Myocyte (in vitro differentiated cells): ENCODE measurements around the gene ATP11A. TPM values are rescaled to one million over a fixed set of nuclear protein-coding genes. Genes with fewer than 3 reads are reported as not detected.

Source experiments
- DNase-seq: peaks from one replicate; pipeline ENCODE4 v3.0.0-alpha.2; 2012; ENCODE audit warnings: low read depth
- total RNA-seq: library from RNA; depleted of rRNA; stranded (reverse); fragments of >200 nt; gene quantifications from 2 replicates; pipeline ENCODE4 v1.2.3, GENCODE V29; 2014

ATP11A gene
- total RNA-seq, 1 donor from 2014 or later: 8.0 TPM

DNA sequence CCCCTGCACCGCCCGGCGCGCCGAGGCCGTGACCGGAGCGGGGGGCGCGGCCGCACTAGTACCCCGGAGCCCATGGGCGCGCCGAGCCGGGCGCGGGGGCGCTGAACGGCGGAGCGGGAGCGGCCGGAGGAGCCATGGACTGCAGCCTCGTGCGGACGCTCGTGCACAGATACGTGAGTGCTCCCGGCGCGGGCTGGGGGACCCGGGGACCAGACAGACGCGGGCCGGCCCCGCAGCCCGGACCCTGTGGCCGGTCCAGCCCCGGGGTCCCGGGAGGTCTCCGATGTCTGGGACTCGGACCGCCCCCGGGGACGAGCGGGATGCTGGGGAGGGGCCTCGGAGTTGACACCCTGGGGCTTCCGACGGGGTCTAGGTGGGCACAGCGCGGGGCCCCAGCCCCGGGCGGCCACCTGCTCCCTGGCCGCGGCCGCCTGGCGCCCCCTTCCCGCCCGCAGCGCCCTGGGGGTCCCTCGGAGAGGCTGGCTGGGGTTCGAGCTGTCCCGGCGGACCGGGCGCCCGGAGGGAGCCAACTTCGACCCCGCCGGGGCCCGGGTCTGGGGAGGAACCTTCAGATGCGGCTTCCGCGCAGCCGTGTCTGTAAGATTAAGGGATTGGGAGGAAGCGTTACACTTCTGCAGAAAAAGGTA lies 568 bp downstream of the ATP11A start:
- DNase-seq: peak; percentile 50

DNA sequence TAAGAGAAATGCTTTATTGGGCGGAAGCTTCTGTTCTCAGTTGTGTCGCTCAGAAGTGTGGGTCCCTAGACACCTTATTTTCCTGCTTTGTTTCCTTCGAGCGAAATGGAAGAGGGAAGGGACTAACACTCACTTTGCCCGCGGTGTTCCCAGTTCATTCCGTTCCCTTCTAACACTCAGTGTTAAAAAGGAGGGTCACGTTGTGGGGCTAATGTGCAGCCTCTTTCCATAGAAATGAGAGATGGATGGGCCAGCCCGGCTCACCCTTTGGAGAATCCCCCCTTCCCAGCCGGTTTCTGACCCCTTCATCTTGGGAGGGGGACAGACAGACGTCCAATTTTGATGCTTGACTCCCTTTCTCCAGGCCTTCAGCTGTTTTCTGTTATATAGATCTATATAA lies 2.3 kb downstream of the ATP11A start:
- no peak for DNase-seq

DNA sequence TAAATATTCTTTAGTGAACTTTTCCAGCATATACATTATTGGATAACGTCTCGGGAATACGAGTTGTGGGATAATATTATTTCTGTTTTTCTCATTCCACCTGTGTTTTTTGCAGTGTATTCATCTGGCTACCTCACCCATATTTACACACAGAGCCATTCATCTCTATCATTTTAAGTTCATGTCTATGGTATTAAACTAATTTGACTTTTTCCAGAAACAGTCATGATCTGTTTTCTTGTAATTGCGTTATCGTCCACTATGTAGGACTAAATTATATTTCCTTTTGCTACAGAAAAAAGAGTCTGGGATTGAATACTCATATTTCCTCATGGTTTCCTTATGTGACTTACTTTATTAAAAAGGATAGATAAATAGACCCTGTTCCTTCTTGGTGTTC lies 2.7 kb downstream of the ATP11A start:
- DNase-seq: no peak

DNA sequence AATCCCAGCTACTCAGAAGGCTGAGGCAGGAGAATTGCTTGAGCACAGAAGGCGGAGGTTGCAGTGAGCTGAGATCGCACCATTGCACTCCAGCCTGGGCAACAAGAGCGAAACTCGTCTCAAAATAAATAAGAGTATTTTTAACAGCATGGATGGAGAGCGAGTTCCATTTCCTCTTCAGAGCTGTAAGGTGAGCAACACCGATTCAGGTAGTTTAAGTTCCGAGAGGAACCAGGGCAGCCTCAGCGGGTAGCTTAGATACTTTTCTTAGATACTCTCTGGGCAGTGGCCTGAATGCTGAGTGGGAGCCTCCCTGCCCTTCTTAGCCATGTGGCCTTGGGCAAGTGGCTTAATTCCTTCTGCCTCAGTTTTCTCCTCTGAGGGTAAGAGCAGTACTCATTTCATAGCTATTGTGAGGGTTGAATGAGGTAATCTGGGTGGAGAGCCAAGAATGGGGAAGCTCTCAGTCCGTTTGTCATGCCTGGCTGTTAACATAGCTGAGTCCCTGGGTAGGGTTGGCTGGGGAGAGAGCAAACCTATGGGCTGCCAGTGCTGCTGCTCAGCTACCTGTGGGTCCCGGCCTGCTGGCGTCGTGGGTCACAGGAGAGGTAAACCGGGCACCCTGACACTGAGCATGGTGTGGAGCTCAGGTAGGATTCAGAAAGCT lies 4.1 kb downstream of the ATP11A start:
- peak; percentile 74 for DNase-seq

DNA sequence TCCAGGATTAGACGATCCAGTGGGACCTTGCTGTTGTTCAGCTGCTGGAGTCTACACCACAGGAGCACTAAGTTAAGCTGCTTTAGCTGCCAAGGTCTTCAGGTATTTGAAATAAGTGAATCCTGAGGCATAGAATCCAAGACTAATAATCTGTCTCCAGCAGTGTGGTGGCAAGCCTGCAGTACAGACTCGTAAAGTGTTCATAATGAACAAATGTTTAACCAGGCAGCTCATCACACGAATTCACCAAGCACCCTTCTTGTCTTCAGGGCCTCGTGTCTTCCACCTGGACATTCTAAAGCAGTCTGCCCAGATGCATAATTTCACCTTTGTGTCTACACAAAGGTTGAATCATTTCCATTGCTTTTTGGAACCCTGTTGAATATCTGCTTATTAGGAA lies 5.3 kb downstream of the ATP11A start:
- DNase-seq: no peak

DNA sequence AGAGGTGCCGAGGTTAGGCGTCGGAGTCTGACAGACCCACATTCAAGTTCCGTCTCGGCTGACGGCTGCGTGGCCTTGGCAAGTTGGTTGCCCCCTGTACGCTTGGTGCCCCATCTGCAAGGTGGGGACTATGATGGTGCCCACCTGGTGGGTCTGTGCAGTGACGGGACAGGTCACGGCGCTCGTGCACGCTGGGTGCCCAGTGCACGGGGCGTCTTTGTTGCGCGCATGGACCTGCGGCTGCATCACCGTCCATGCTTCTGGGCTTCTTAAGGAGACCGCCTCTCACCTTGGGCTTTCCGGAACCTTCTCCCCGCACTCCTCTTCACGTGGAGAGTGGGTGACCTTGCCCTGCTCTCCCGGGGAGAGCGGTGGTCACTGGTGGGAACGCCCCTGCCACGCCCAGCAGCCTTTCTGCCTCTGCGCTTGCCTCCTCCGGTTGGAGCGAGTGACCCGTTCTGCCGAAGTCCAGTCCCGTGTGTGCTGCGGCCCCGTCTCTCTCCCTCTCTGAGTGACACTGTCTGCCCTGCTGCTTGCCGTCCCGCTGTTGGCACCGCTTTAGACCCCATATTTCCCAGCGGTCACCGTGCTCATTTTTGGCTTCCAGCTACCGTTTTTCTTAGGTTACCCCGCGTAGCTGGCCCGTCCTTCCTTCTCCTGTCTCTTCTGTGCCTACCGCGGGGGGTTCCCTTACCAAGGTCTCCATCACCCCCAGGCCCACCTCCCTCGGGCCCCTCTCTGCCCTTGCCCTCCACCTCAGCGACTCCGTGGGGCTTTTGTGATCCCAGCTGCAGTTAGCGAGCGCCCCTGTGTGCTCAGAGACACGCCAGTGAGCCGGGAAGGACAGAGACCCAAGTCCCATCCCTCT lies 6.4 kb downstream of the ATP11A start:
- DNase-seq: no peak

DNA sequence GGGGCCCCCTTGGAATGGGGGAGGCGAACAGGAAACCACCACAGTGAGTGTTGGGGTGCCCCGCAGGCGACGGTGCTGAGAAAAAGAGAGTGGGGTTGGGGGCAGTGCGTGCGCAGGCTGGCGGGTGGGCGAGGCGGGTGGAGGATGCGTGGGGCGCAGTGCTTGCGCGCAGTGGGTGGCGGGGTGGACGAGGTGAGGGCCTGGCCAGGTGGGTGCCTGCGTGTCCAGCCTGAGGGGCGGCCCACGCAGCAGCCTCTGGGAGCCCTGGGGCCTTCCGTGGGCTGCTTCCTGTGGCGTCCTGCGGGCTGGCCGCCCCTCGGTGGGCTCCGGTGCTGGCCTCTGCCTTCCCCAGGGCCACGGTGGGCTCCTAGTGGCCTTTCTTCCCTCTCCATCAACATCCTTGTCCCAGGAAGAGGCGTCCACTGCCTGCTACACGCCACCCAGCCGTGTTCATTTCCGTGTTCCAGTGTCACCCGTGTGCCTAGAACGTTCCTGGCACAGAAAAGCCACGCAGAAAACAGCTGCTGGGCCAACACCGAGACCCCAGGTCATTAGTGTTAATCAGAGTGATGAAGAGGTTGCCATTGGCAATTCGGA lies 7.1 kb downstream of the ATP11A start:
- no peak for DNase-seq

DNA sequence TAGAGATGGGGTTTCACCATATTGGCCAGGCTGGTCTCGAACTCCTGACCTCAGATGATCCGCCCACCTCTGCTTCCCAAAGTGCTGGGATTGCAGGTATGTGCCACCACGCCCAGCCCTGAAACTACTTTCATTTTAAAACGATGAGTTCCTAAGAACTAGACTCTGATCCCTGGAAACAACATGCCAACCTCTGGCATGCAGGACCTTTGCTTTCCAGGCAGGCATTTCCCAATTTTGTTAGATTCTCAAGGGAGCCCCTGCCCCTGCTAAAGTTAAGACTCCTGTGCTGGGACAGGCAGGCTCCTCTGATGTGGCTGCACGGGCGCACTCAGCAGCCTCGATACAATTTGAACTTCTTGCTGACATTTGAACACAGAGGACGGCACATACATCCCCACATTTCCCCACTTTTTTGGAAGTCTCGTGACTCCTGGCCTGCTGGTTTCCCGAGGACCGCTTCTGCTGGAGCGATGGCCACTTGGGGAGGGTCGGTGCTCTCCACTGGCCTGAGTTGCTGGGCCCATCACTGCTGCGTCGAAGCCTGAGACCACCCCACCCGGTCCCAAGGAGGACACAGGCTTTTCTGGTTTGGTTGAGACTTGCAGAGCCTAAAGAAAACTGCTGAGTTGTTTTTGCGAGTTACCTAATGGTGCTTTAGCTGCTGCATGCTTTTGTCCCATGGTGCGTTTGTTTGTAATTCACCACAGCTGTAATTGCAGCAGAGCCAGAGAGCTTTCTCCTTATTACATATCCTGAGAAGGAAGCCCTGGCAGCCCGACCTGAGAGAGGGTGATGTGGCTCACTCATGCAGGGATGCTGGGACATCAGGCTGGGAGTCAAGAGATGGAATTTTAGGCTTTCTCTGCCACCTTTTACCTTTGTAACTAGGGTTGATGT lies 8.2 kb downstream of the ATP11A start:
- no peak for DNase-seq

DNA sequence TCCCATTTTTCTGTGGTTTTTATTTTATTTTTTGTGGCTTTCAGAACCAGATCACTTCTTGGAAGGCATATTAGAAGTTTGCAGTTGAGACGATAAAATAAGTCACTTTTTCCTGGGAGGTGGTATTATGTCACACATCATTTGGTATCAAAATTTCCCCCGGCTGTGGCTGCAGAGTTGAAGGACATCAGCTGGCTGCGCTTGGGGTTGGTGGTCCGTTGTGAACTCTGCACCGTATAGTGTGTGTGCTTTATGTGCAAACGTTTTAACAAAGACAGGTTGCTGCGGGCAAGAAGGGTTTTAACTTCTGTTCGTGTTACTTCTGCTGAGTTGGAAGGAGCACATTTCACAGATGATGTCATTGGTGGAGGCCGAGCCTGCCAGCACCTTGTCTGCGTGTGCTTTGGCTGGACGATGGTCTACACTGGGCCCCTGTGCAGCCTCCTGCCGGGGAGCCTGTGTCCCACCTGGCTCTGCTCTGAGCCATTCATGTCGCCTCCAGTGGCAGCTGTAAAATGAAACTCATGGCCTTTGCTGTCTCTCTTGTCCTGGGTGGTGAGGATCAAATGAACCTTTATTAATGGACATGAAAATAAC lies 9.6 kb downstream of the ATP11A start:
- DNase-seq: no peak

DNA sequence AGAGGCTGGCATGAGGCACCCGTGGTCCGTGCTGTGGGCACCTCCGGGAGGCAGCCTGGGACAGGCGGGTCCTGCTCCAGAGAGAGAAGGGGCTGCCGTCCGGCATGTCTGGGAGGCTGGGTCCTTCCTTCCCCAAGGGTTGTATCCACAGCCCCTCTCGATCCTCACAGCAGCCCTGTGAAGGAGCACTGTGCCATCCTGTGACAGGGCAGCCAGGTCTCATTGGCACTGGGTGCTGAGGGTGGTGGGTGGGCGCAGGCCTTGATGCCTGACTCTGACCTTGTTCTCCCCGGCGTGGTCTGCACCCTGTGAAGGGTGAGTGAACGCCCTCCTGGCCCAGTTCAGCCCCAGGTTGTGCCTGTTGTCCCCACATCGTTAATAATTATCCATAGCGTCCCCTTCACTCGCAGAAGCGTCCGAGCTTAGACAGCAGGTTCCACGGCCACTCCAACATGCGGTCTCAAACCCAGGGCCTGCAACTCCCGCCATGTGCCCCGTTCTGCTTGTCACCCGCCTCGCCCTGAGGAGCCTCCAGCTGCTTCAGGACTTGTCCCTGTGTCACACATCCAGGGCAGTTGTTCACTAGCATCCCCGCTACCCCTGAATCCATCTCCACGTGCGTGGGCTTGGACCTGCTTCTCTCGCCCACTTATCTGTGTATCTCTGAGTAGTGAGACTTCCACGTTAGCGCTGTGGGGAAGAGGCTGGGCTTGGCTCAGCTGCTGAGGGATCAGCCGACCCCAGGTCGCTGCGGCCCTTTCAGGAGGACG lies 10.6 kb downstream of the ATP11A start:
- DNase-seq: no peak

DNA sequence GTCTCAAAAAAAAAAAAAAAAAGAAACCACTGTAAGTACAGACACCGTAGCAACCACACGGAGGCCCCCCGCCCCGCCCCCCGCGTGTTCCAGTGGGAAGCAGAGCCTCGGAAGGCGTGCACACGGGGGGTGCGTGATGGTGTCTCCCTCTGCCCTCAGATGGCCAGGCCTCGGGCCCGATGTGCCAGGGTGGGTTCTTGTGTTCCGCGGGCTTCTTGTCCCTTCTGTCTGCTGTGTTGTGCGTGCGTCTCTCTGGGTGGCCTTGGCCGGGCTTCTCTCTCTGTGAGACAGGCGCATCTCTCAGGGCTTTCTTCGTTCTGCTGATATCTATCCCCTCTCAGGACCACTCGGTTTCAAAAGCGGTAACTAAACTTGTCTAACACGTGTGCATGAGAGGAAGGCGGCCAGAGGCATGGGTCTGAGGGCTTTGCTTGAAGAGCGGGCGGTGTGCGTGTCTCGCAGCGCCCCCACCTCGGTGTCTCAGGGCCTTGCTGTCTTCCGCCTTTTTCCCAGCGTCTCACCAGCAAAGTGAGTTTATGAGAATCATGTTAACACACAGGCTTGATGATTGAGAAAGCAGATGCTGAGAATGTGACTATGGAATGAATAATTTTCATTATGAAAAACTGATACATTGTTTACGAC lies 12.6 kb downstream of the ATP11A start:
- DNase-seq: no peak

DNA sequence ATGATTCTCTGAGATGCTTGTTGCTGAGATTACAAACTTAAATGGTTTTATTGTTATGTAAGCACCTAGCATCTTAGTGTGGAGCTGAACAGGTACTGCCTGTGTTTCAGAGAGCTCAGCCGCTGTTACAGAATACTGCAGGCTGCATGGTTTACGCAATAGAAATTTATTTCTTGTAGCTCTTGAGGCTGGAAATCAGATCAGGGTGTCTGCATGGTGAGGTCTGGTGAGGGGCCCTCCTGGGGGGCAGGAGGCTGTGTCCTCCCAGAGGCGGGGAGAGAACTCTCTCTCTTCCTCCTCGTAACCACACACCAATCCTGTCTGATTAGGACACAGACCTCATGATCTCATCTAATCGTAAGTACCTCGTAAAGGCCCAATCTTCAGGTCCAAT lies 13.1 kb downstream of the ATP11A start:
- DNase-seq: no peak

DNA sequence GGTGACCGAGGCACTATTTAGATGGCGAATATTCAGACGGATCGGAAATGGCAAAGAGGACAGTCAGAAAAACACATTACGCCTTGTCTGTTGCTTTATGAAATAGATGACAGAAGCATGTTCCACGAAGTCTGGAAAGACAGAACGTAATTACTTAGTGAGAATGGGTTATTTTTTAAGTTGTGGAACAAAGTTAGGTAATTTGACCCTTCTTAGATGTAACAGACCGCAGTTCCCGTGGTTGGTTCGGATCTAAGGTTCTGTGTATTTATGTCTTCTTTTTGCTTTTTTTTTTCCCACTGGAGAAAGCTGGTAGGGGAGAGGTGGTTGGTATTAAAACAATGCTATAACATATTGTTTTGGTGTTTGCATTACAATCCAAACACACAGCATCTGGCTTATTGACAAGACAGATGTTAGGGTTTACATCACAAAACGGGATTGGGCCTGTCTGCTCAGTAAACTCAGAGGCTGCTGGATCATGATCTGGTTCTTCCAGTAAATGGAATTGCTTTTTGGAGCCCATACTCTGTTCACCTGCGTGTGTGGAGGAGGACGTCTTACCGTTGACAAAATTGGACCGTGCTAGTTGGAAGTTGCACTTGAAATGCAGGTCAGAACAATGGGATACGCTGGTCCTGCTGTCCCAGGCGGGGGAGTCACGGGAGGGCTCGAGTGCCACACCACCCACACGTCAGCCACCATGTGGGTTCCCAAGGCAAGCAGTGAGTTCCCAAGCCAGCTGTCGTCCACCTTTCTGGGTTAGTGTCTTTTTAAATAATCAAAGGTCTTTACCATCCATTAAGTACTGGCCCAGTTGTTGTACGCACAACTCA lies 13.8 kb downstream of the ATP11A start:
- DNase-seq: no peak

DNA sequence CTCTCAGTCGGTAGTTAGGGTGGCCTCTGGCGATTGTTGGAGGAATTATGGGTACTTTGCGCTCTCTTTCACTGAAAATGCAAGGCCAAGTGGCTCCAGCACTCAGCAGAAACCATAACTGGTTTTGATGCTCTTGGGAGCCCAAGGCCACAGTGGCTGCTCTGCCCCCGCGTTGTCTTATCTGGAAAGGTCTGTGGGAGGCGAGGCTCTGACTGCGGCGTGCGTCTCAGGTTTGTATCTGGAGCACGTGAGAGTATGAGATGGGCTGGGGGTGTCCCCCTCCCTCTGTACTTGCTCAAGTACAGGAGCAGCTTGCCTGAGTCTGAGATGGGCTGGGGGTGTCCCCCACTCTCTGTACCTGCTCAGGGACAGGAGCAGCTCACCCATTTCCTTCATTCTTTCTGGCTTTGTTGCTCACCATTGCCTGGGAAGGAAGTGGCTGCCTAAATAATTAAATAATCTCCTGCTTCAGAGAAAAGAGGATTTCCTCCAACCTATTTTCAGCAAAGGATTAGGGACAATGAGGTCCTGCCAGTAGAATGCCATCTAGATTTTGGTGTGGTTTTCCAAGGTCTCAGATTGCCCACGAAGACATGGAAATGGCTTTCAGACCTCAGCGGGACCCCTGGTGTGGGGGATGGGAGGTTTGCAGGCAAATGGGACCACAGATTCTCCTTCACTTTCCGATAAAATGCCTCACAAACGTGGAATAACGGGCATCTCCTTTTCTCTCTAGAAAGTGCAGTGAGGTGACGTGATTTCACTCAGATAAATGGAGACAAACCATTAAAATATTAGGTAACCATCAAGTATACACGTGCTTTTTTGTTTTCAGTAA lies 14.7 kb downstream of the ATP11A start:
- no peak for DNase-seq

DNA sequence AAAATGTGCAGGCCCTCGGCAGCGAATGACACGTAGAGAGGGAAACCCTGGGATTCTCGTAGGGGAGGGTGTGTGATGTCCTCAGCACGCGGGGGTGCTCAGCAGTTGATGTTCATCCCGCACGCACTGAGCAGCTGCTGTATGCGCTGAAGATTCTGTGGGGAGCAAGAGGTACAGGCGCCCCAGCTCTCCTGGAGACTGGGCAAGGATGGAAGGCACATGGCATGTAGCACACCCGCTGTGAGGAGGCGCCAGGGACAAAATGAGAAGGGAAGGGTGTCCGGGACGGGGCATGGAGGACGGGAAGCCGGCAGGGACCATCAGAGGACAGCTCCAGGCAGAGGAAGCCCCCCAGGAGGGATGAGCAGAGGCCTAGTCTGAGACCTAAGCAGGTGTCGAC lies 15.4 kb downstream of the ATP11A start:
- DNase-seq: no peak

DNA sequence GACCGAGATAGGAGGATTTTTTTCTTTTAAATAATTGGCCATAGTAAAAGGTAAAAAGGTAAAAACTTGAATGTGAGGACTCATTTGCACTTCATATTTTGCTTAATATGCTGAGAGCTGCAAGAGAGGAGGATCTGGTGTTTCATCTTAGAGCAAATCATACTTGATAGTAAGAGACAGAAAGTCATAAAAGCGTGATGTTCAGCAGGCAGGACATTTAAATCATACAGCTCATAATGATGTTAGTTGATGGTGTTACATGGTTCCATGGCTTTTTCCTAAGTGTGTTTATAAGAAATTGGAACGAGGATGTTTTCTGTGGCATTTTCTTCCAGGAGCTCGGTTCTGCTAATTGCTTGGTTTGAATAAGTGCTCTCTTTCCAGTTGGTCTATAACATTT lies 16.3 kb downstream of the ATP11A start:
- DNase-seq: no peak

DNA sequence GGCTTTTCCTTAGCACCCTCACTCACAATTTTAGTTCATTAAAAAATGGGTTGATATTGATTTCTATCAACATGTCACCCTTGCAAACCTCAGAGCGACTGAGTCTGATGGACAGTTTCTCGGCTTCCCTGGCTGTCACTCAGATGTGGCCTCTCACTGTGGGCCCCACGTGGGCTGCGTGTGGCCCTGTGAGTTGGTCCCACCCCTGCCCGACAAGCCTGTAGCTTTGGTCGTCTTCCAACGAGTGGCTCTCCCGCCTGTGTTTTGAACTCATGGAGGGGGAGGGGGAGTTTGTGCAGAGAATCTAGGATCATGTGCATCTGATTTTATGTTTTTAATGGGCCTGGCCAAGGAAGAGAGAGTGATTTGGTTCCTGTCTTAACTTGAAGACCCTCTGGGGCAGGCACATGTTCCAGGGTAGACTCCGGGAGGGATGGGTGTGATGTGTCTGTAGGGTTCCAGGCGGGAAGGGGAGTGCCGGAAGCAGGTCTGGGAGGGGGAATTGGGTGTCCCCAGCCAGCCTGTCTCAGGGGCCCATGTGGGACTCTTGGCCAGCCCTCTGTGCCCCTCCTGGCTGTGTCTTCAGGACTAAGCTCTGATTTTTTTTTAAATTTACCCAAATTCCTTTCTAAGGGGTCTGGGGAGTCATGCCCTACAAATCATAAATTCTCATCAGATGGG lies 18.9 kb downstream of the ATP11A start:
- no peak for DNase-seq
